ENCODE data around the gene TNF.

TNF gene

DNA sequence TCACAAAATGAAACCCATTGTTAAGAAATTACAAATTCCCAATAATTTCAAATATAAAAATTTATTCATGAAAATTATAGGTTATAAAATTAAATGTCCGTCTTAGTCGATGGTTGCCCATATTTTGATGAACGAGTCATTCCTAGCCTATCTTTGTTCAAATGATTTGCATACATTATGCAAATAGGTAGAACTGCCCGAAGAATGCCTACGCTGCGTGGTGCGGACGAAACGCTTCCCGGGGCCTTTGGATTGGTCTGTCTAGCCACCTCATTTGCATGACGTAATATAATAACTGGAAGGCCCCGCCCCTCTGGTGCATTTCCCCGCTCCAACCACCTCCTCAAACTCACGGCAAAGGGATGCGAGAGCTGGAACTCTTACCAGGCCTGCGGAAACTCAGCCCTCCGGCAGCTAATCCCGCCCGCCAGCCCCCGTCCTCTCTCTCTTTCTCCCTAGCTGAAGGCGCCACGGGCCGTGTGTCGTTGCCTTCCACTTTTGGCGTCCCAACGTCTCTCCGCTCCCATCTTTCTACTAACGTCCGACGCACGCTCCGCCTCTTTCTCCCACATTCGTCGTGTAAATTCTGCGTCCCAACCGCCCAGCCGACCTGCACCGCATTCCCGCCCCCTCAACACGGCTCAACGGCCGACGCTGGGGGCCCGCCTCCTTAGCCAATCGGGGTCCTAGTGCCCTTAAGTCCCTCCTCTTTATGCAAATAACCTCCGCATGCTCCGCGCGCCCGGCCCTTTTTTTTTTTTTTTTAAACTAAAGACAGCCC lies 44.6 kb downstream of the TNF start (continued):
- TF ChIP-seq, protein P1, sequence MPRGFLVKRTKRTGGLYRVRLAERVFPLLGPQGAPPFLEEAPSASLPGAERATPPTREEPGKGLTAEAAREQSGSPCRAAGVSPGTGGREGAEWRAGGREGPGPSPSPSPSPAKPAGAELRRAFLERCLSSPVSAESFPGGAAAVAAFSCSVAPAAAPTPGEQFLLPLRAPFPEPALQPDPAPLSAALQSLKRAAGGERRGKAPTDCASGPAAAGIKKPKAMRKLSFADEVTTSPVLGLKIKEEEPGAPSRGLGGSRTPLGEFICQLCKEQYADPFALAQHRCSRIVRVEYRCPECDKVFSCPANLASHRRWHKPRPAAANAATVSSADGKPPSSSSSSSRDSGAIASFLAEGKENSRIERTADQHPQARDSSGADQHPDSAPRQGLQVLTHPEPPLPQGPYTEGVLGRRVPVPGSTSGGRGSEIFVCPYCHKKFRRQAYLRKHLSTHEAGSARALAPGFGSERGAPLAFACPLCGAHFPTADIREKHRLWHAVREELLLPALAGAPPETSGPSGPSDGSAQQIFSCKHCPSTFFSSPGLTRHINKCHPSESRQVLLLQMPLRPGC (tag by site-specific recombination; IDR thresholded peaks at IDR 0.05): peak; percentile 84
- TF ChIP-seq ZNF354C (tag by site-specific recombination; IDR thresholded peaks at IDR 0.05; ENCODE audit: borderline replicate concordance, low read depth) (no peak), ZNF843 (tag by site-specific recombination; IDR thresholded peaks at IDR 0.05) (peak; percentile 60), ZNF157 (tag by site-specific recombination; IDR thresholded peaks at IDR 0.05) (no peak), ZNF707 (tag by site-specific recombination; IDR thresholded peaks at IDR 0.05) (no peak), SP2 (tag by site-specific recombination; IDR thresholded peaks at IDR 0.05) (peak; percentile 97), PRDM1 (tag by site-specific recombination; IDR thresholded peaks at IDR 0.05) (no peak), ZBTB8A (tag by site-specific recombination; IDR thresholded peaks at IDR 0.05) (peak; percentile 56)
- TF ChIP-seq, protein P2, sequence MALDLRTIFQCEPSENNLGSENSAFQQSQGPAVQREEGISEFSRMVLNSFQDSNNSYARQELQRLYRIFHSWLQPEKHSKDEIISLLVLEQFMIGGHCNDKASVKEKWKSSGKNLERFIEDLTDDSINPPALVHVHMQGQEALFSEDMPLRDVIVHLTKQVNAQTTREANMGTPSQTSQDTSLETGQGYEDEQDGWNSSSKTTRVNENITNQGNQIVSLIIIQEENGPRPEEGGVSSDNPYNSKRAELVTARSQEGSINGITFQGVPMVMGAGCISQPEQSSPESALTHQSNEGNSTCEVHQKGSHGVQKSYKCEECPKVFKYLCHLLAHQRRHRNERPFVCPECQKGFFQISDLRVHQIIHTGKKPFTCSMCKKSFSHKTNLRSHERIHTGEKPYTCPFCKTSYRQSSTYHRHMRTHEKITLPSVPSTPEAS (tag by site-specific recombination; IDR thresholded peaks at IDR 0.05): no peak
- TF ChIP-seq, protein P3, sequence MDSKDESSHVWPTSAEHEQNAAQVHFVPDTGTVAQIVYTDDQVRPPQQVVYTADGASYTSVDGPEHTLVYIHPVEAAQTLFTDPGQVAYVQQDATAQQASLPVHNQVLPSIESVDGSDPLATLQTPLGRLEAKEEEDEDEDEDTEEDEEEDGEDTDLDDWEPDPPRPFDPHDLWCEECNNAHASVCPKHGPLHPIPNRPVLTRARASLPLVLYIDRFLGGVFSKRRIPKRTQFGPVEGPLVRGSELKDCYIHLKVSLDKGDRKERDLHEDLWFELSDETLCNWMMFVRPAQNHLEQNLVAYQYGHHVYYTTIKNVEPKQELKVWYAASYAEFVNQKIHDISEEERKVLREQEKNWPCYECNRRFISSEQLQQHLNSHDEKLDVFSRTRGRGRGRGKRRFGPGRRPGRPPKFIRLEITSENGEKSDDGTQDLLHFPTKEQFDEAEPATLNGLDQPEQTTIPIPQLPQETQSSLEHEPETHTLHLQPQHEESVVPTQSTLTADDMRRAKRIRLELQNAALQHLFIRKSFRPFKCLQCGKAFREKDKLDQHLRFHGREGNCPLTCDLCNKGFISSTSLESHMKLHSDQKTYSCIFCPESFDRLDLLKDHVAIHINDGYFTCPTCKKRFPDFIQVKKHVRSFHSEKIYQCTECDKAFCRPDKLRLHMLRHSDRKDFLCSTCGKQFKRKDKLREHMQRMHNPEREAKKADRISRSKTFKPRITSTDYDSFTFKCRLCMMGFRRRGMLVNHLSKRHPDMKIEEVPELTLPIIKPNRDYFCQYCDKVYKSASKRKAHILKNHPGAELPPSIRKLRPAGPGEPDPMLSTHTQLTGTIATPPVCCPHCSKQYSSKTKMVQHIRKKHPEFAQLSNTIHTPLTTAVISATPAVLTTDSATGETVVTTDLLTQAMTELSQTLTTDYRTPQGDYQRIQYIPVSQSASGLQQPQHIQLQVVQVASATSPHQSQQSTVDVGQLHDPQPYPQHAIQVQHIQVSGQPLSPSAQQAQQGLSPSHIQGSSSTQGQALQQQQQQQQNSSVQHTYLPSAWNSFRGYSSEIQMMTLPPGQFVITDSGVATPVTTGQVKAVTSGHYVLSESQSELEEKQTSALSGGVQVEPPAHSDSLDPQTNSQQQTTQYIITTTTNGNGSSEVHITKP (tag by site-specific recombination; IDR thresholded peaks at IDR 0.05): peak; percentile 97
- TF ChIP-seq, protein P4, sequence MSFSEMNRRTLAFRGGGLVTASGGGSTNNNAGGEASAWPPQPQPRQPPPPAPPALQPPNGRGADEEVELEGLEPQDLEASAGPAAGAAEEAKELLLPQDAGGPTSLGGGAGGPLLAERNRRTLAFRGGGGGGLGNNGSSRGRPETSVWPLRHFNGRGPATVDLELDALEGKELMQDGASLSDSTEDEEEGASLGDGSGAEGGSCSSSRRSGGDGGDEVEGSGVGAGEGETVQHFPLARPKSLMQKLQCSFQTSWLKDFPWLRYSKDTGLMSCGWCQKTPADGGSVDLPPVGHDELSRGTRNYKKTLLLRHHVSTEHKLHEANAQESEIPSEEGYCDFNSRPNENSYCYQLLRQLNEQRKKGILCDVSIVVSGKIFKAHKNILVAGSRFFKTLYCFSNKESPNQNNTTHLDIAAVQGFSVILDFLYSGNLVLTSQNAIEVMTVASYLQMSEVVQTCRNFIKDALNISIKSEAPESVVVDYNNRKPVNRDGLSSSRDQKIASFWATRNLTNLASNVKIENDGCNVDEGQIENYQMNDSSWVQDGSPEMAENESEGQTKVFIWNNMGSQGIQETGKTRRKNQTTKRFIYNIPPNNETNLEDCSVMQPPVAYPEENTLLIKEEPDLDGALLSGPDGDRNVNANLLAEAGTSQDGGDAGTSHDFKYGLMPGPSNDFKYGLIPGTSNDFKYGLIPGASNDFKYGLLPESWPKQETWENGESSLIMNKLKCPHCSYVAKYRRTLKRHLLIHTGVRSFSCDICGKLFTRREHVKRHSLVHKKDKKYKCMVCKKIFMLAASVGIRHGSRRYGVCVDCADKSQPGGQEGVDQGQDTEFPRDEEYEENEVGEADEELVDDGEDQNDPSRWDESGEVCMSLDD (tag by site-specific recombination; IDR thresholded peaks at IDR 0.05): no peak
- TF ChIP-seq, protein P5, sequence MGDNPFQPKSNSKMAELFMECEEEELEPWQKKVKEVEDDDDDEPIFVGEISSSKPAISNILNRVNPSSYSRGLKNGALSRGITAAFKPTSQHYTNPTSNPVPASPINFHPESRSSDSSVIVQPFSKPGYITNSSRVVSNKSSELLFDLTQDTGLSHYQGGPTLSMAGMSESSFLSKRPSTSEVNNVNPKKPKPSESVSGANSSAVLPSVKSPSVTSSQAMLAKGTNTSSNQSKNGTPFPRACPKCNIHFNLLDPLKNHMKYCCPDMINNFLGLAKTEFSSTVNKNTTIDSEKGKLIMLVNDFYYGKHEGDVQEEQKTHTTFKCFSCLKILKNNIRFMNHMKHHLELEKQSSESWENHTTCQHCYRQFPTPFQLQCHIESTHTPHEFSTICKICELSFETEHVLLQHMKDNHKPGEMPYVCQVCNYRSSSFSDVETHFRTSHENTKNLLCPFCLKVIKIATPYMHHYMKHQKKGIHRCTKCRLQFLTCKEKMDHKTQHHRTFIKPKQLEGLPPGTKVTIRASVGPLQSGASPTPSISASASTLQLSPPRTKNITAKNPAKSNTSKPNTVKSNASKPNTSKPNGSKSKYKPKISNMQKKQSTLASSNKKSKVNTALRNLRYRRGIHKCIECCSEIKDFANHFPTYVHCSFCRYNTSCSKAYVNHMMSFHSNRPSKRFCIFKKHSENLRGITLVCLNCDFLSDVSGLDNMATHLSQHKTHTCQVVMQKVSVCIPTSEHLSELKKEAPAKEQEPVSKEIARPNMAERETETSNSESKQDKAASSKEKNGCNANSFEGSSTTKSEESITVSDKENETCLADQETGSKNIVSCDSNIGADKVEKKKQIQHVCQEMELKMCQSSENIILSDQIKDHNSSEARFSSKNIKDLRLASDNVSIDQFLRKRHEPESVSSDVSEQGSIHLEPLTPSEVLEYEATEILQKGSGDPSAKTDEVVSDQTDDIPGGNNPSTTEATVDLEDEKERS (tag by site-specific recombination; IDR thresholded peaks at IDR 0.05): no peak
- TF ChIP-seq, protein P6, sequence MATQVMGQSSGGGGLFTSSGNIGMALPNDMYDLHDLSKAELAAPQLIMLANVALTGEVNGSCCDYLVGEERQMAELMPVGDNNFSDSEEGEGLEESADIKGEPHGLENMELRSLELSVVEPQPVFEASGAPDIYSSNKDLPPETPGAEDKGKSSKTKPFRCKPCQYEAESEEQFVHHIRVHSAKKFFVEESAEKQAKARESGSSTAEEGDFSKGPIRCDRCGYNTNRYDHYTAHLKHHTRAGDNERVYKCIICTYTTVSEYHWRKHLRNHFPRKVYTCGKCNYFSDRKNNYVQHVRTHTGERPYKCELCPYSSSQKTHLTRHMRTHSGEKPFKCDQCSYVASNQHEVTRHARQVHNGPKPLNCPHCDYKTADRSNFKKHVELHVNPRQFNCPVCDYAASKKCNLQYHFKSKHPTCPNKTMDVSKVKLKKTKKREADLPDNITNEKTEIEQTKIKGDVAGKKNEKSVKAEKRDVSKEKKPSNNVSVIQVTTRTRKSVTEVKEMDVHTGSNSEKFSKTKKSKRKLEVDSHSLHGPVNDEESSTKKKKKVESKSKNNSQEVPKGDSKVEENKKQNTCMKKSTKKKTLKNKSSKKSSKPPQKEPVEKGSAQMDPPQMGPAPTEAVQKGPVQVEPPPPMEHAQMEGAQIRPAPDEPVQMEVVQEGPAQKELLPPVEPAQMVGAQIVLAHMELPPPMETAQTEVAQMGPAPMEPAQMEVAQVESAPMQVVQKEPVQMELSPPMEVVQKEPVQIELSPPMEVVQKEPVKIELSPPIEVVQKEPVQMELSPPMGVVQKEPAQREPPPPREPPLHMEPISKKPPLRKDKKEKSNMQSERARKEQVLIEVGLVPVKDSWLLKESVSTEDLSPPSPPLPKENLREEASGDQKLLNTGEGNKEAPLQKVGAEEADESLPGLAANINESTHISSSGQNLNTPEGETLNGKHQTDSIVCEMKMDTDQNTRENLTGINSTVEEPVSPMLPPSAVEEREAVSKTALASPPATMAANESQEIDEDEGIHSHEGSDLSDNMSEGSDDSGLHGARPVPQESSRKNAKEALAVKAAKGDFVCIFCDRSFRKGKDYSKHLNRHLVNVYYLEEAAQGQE (tag by site-specific recombination; IDR thresholded peaks at IDR 0.05): no peak
- TF ChIP-seq, protein P7, sequence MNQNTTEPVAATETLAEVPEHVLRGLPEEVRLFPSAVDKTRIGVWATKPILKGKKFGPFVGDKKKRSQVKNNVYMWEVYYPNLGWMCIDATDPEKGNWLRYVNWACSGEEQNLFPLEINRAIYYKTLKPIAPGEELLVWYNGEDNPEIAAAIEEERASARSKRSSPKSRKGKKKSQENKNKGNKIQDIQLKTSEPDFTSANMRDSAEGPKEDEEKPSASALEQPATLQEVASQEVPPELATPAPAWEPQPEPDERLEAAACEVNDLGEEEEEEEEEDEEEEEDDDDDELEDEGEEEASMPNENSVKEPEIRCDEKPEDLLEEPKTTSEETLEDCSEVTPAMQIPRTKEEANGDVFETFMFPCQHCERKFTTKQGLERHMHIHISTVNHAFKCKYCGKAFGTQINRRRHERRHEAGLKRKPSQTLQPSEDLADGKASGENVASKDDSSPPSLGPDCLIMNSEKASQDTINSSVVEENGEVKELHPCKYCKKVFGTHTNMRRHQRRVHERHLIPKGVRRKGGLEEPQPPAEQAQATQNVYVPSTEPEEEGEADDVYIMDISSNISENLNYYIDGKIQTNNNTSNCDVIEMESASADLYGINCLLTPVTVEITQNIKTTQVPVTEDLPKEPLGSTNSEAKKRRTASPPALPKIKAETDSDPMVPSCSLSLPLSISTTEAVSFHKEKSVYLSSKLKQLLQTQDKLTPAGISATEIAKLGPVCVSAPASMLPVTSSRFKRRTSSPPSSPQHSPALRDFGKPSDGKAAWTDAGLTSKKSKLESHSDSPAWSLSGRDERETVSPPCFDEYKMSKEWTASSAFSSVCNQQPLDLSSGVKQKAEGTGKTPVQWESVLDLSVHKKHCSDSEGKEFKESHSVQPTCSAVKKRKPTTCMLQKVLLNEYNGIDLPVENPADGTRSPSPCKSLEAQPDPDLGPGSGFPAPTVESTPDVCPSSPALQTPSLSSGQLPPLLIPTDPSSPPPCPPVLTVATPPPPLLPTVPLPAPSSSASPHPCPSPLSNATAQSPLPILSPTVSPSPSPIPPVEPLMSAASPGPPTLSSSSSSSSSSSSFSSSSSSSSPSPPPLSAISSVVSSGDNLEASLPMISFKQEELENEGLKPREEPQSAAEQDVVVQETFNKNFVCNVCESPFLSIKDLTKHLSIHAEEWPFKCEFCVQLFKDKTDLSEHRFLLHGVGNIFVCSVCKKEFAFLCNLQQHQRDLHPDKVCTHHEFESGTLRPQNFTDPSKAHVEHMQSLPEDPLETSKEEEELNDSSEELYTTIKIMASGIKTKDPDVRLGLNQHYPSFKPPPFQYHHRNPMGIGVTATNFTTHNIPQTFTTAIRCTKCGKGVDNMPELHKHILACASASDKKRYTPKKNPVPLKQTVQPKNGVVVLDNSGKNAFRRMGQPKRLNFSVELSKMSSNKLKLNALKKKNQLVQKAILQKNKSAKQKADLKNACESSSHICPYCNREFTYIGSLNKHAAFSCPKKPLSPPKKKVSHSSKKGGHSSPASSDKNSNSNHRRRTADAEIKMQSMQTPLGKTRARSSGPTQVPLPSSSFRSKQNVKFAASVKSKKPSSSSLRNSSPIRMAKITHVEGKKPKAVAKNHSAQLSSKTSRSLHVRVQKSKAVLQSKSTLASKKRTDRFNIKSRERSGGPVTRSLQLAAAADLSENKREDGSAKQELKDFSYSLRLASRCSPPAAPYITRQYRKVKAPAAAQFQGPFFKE (tag by site-specific recombination; IDR thresholded peaks at IDR 0.05; ENCODE audit: borderline replicate concordance): no peak
